ENCODE measurements around the gene BAHCC1. TPM values are rescaled to one million over a fixed set of nuclear protein-coding genes. Genes with fewer than 3 reads are reported as not detected.

Gene BAHCC1
- total RNA-seq, 1 experiment from 2014 or later = 0.17 TPM

DNA sequence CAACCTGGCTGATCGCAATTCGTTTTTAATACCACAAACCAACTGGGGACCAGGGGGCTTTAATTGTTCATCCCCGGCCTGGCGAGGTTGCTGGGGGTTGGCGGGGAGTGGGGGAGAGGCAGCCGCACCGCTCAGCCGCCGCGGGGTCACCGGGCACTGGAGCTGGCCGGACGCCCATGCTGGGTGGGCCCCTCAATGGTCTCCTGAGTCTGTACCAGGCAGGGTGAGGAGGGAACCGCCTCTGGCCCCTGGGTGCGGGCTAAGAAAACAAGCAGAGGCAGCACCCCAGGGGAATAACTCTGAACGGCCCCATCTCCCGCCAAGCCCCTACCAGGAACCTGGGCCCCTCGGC is 73.5 kb downstream of the BAHCC1 start:
- Mint-ChIP-seq H3K9me3 (ENCODE audit: low read depth, unreplicated experiment) (no peaks in the 10 kb centered on the region), H3K36me3 (ENCODE audit: insufficient read depth, unreplicated experiment) (peaks cover 5% of the 10 kb centered on the region), H3K27ac (ENCODE audit: unreplicated experiment) (no peak overlapping the region), H3K27me3 (ENCODE audit: unreplicated experiment) (peaks cover 26% of the 10 kb centered on the region), H3K4me1 (ENCODE audit: low read depth, unreplicated experiment) (peaks cover 9% of the 10 kb centered on the region), H3K4me3 (ENCODE audit: low read depth, unreplicated experiment) (no peak overlapping the region)
- BruUV-seq (replicated peaks) = no TSS peak
- no peak for DNase-seq
- CTCF ChIA-PET = interaction anchor here (0.6 to 0.7 kb wide), 2 partner anchors 28 to 63 kb away, joined by 3 read pairs; no protein-coding TSS in a partner anchor
- intact Hi-C loops (cut with micrococcal nuclease; ENCODE audit: unreplicated experiment) = no loop called here
- no peak for TF ChIP-seq CTCF (IDR thresholded peaks at IDR 0.05; ENCODE audit: unreplicated experiment)

GRCh38 chr17:81469266-81469665 is 74.0 kb downstream of the BAHCC1 start:
- no TSS peak for BruUV-seq (replicated peaks)
- Mint-ChIP-seq H3K4me3 (ENCODE audit: low read depth, unreplicated experiment) (no peak overlapping the region), H3K27ac (ENCODE audit: unreplicated experiment) (no peak overlapping the region), H3K4me1 (ENCODE audit: low read depth, unreplicated experiment) (peaks cover 5% of the 10 kb centered on the region), H3K36me3 (ENCODE audit: insufficient read depth, unreplicated experiment) (peaks cover 2% of the 10 kb centered on the region), H3K27me3 (ENCODE audit: unreplicated experiment) (peaks cover 22% of the 10 kb centered on the region), H3K9me3 (ENCODE audit: low read depth, unreplicated experiment) (no peaks in the 10 kb centered on the region)
- no peak for DNase-seq
- intact Hi-C loops (cut with micrococcal nuclease; ENCODE audit: unreplicated experiment) = no loop called here
- no peak for TF ChIP-seq CTCF (IDR thresholded peaks at IDR 0.05; ENCODE audit: unreplicated experiment)
- CTCF ChIA-PET = interaction anchor here (0.6 to 0.7 kb wide), 2 partner anchors 28 to 64 kb away, joined by 3 read pairs; no protein-coding TSS in a partner anchor

DNA sequence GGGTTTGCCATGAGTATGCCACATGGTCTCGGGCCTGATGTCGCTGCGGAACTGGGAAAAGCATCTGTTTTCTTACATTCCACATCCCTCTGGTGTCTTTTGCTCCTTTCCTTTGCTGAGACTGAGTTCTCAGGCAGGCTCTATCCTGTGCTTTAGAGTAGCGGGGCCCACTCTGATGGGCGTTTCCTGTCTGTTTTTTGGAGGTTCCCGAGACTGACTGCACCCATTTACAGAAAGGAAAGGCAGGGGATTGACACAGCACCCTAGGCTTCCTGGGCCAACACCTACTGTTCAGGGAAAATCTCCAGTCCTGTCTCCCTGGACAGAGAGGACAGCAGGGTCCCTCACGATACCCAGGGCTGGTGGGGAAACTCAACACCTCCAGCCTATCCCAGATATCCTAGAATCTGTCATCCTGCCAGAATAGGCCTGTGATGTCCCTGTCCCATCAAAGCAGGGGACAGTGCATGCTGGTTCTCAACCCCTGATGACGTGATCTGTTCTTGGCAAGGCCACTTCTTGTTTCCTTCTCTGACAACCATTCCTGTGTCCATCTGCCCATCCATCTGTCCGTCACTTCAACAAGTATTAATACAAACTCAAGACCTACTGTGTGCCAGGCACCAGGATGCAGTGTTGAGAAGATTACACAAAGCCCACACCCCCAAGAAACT is 75.2 kb downstream of the BAHCC1 start:
- Mint-ChIP-seq H3K27me3 (ENCODE audit: unreplicated experiment) (peaks cover 20% of the 10 kb centered on the region), H3K36me3 (ENCODE audit: insufficient read depth, unreplicated experiment) (no peaks in the 10 kb centered on the region), H3K27ac (ENCODE audit: unreplicated experiment) (no peak overlapping the region), H3K9me3 (ENCODE audit: low read depth, unreplicated experiment) (no peaks in the 10 kb centered on the region), H3K4me3 (ENCODE audit: low read depth, unreplicated experiment) (no peak overlapping the region), H3K4me1 (ENCODE audit: low read depth, unreplicated experiment) (no peaks in the 10 kb centered on the region)
- CTCF ChIA-PET = no interaction called here
- intact Hi-C loops (cut with micrococcal nuclease; ENCODE audit: unreplicated experiment) = no loop called here
- no peak for TF ChIP-seq CTCF (IDR thresholded peaks at IDR 0.05; ENCODE audit: unreplicated experiment)
- BruUV-seq (replicated peaks) = no TSS peak
- DNase-seq = no peak

DNA sequence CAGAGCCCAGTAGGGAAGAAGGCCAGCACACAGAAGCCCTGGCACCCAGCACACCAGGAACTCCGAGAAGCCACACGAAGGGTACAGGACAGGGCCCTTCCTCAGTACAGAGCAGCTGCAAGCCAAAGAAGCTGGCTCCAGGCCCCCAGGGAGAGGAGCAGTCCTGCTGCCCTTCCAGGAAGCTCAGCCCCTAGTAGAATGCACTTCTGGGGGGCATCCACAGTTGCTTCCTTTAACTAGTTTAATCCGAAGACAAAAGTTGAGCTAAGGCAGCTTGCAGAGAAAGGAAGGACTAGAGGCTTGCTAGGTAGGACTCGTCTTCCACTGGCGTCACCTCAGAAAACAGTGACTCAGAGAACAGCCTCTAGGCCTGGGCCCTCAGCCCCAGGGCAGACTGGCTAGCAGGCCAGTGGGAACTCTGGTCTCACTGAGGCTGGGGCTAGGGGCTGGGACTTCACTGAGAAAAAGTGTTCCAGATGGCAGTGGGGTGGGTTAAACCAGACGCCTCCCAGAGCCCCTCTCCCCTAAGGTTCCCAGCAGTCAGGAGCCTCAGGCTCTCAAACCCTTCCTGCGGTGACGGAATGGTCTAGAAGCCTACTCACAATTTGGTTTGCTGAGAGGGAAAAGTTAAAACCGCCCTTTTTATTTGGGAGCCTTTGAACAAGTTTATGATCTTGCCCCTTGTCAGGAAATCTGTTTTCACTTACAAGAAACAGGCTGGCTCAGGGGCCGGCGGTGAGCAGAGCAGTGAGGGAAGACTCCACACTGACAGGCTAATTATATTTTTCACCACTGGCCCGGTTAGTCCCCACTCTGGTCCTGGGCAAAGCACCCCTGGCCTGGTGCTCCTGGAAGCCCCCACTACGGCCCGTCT is 75.9 kb downstream of the BAHCC1 start:
- BruUV-seq (replicated peaks) = no TSS peak
- intact Hi-C loops (cut with micrococcal nuclease; ENCODE audit: unreplicated experiment) = no loop called here
- TF ChIP-seq CTCF (IDR thresholded peaks at IDR 0.05; ENCODE audit: unreplicated experiment) = no peak
- DNase-seq = no peak
- no peaks in the 10 kb centered on the region for H3K36me3 Mint-ChIP-seq (ENCODE audit: insufficient read depth, unreplicated experiment)
- H3K4me3 Mint-ChIP-seq (ENCODE audit: low read depth, unreplicated experiment) = no peak overlapping the region
- CTCF ChIA-PET = no interaction called here
- H3K9me3 Mint-ChIP-seq (ENCODE audit: low read depth, unreplicated experiment) = no peaks in the 10 kb centered on the region
- peaks cover 12% of the 10 kb centered on the region for H3K27me3 Mint-ChIP-seq (ENCODE audit: unreplicated experiment)
- H3K4me1 Mint-ChIP-seq (ENCODE audit: low read depth, unreplicated experiment) = no peaks in the 10 kb centered on the region
- H3K27ac Mint-ChIP-seq (ENCODE audit: unreplicated experiment) = no peak overlapping the region

All from Calu3 (cell line).